OCI-LY7 (cell line): ENCODE measurements around the gene RBMX. TPM values are rescaled to one million over a fixed set of nuclear protein-coding genes. Genes with fewer than 3 reads are reported as not detected.

ENCODE experiments used
- BruUV-seq: library from RNA; stranded (reverse); fragments of 400-500 nt; replicated peaks from 2 replicates; lab custom pipeline; 2021; lab: Mats Ljungman, UMichigan
- CTCF ChIA-PET: fragments of 300-600 bp; sonication (Branson Sonifier 250); formaldehyde crosslinking; loops from one replicate; lab custom pipeline; 2022; ENCODE audit warnings: antibody characterized with exemption; ENCODE audit not compliant: unreplicated experiment; lab: Charles Lee
- POLR2A ChIA-PET: fragments of 300-600 bp; sonication (Branson Sonifier 250); formaldehyde crosslinking; loops from one replicate; lab custom pipeline; 2022; ENCODE audit warnings: antibody characterized with exemption; lab: Charles Lee
- DNase-seq: peaks from one replicate; pipeline ENCODE4 v3.0.0-alpha.2; 2015; ENCODE audit warnings: low spot score
- H2AFZ ChIP-seq: fragments of 200-600 bp; sonication (generic), shearing (Covaris generic); 2 replicates; pipeline ENCODE4 v1.6.1; 2014; ENCODE audit warnings: mild to moderate bottlenecking, antibody characterized with exemption, low read length, moderate library complexity
- H3K27ac ChIP-seq: fragments of 200-600 bp; sonication (generic); 2 replicates; pipeline ENCODE4 v1.5.1; 2014; ENCODE audit warnings: mixed run types, low read depth, mild to moderate bottlenecking, moderate library complexity, low read length, inconsistent platforms; ENCODE audit not compliant: poor library complexity, severe bottlenecking
- H3K36me3 ChIP-seq: fragments of 200-600 bp; sonication (generic); 2 replicates; pipeline ENCODE4 v1.6.1; 2014; ENCODE audit warnings: mild to moderate bottlenecking, antibody characterized with exemption, low read length, moderate library complexity, mixed read lengths; ENCODE audit not compliant: insufficient read depth
- H3K4me1 ChIP-seq: fragments of 200-600 bp; sonication (generic); 2 replicates; pipeline ENCODE4 v1.5.1; 2014; ENCODE audit warnings: mild to moderate bottlenecking, low read length; ENCODE audit not compliant: insufficient read depth, poor library complexity, severe bottlenecking
- H3K4me2 ChIP-seq: fragments of 200-600 bp; sonication (generic); 2 replicates; pipeline ENCODE4 v1.6.1; 2014; ENCODE audit warnings: mild to moderate bottlenecking, low read length
- H3K4me3 ChIP-seq: fragments of 200-600 bp; sonication (generic); 2 replicates; pipeline ENCODE4 v1.5.1; 2014; ENCODE audit warnings: mild to moderate bottlenecking, low read depth, low read length; ENCODE audit not compliant: poor library complexity, severe bottlenecking
- H3K79me2 ChIP-seq: fragments of 200-600 bp; sonication (generic); 2 replicates; pipeline ENCODE4 v1.6.1; 2016; ENCODE audit warnings: low read depth, mild to moderate bottlenecking, low read length, moderate library complexity, mixed read lengths; ENCODE audit not compliant: insufficient read depth
- H3K9me2 ChIP-seq: fragments of 200-600 bp; sonication (generic); 2 replicates; pipeline ENCODE4 v1.6.1; 2016; ENCODE audit warnings: mild to moderate bottlenecking, low read length, mixed read lengths; ENCODE audit not compliant: insufficient read depth
- H3K9me3 ChIP-seq: fragments of 200-600 bp; sonication (generic); 2 replicates; pipeline ENCODE4 v1.6.1; 2014; ENCODE audit warnings: mild to moderate bottlenecking, mixed run types, low read length, mixed read lengths
- H4K20me1 ChIP-seq: fragments of 200-600 bp; sonication (generic); 2 replicates; pipeline ENCODE4 v1.6.1; 2014; ENCODE audit warnings: mild to moderate bottlenecking, antibody characterized with exemption, low read length, moderate library complexity, mixed read lengths; ENCODE audit not compliant: insufficient read depth
- CTCF ChIP-seq: fragments of 200-600 bp; sonication (generic); conservative IDR thresholded peaks from 2 replicates; pipeline ENCODE4 v1.5.1; 2014; ENCODE audit warnings: mild to moderate bottlenecking, antibody characterized with exemption, low read length, moderate library complexity, mixed read lengths
- EZH2phosphoT487 ChIP-seq: fragments of 200-600 bp; sonication (generic); IDR thresholded peaks from 2 replicates; pipeline ENCODE4 v1.6.1; 2018; ENCODE audit warnings: low read depth, borderline replicate concordance, mild to moderate bottlenecking, mixed run types, antibody characterized with exemption, low read length, moderate library complexity, mixed read lengths
- intact Hi-C: fragments of 100-400 bp; cut with micrococcal nuclease; formaldehyde crosslinking; loops from one replicate; pipeline ENCODE4 v1.10.0; 2022; ENCODE audit not compliant: unreplicated experiment
- total RNA-seq, 2 experiments: library from RNA; depleted of rRNA in 1 of 2; stranded (reverse); fragments of >200 nt in 1 of 2; shearing (Covaris generic) in 1 of 2; gene quantifications; 2 replicates each; pipeline ENCODE4 v1.2.3, GENCODE V29; 2014 to 2022

Gene RBMX
- total RNA-seq, 2 experiments from 2014 or later, result 321 to 342 TPM

- no peaks in the 10 kb centered on the region for H4K20me1 ChIP-seq
- intact Hi-C loops, result no loop called here
- no peaks in the 10 kb centered on the region for H3K9me3 ChIP-seq
- no peak for TF ChIP-seq CTCF
- no peak for TF ChIP-seq EZH2phosphoT487
- no peaks in the 10 kb centered on the region for H3K4me1 ChIP-seq
- ChIA-PET POLR2A (no interaction called here), CTCF (no interaction called here)
- DNase-seq, result no peak
- H3K27ac ChIP-seq, result no peak overlapping the region
- H3K36me3 ChIP-seq, result no peaks in the 10 kb centered on the region
- H3K4me3 ChIP-seq, result no peak overlapping the region
- no TSS peak for BruUV-seq
- H3K4me2 ChIP-seq, result no peak overlapping the region
- no peaks in the 10 kb centered on the region for H3K79me2 ChIP-seq
- no peaks in the 10 kb centered on the region for H3K9me2 ChIP-seq
- no peak overlapping the region for H2AFZ ChIP-seq
Observed at GRCh38 chrX:136829413-136829812, 51.1 kb downstream of the RBMX start.

- no peak for TF ChIP-seq CTCF
- TF ChIP-seq EZH2phosphoT487, result no peak
- intact Hi-C loops, result no loop called here
- Histone ChIP-seq H3K4me3 (no peak overlapping the region), H3K79me2 (no peaks in the 10 kb centered on the region), H3K9me2 (no peaks in the 10 kb centered on the region), H3K36me3 (no peaks in the 10 kb centered on the region), H3K9me3 (no peaks in the 10 kb centered on the region), H3K27ac (no peak overlapping the region), H3K4me2 (no peak overlapping the region), H4K20me1 (no peaks in the 10 kb centered on the region), H3K4me1 (no peaks in the 10 kb centered on the region), H2AFZ (no peak overlapping the region)
- BruUV-seq, result no TSS peak
- no peak for DNase-seq
- ChIA-PET CTCF (no interaction called here), POLR2A (no interaction called here)
Observed at GRCh38 chrX:136828830-136829229, 51.7 kb downstream of the RBMX start.

- POLR2A ChIA-PET, result interaction anchor here (0.7 kb wide), 1 partner anchor 35 kb away, joined by 3 read pairs; no protein-coding TSS in a partner anchor
Observed at GRCh38 chrX:136827026-136827425, 53.5 kb downstream of the RBMX start.

More at GRCh38 chrX:136827026-136827425, 53.5 kb downstream of the RBMX start:
- H3K27ac ChIP-seq, result no peak overlapping the region
- CTCF ChIA-PET, result no interaction called here
- H3K79me2 ChIP-seq, result no peaks in the 10 kb centered on the region
- DNase-seq, result no peak
- no peak overlapping the region for H3K4me2 ChIP-seq
- H4K20me1 ChIP-seq, result no peaks in the 10 kb centered on the region
- no peak overlapping the region for H2AFZ ChIP-seq
- BruUV-seq, result no TSS peak
- no peak overlapping the region for H3K4me3 ChIP-seq
- intact Hi-C loops, result no loop called here
- no peaks in the 10 kb centered on the region for H3K9me3 ChIP-seq
- no peaks in the 10 kb centered on the region for H3K4me1 ChIP-seq
- no peaks in the 10 kb centered on the region for H3K9me2 ChIP-seq
- TF ChIP-seq EZH2phosphoT487 (no peak), CTCF (no peak)
- no peaks in the 10 kb centered on the region for H3K36me3 ChIP-seq
